AG08395 (cell line): ENCODE measurements around the gene NDST4.

Source experiments
- DNase-seq: peaks from one replicate; pipeline ENCODE4 v3.0.0; 2012; ENCODE audit warnings: mixed read lengths, low spot score

Gene NDST4

DNA sequence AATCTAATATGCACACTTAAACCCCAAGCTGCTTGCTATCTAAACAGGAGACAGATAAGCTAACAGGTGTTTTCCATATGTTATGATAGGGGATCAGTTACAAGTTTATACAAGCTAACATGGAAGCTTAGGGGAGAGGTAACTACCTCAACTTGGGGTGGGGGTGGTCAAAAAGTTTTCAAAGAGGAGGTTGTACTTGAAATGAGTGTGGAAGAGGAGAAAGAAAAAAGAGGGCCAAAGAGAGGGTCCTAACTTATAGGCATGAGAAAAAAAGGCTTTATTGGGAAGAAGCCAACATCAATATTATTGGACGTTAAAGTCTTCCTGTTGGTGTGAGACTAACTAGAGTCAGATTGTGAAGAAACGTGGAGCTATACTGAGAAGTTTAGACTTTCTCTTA, 205.9 kb downstream of the NDST4 start:
- DNase-seq: no peak

DNA sequence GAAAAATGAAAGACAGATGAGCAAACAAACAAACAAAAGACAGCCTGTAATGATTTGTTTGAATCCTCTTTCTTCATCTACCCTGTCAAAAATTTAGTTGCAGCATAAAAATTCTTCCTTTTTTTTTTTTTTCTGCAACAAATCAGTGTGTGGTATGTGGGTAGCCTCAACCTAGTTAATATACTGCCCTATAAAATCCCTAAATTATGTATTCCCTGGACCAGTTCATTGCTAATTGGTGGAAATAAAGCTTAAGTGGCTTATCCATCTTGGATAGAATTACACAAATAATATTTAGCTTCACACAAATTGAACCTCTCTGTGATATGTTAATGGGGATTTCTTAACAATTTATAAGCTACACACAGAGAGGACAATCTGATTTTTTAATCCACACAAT, 208.4 kb downstream of the NDST4 start:
- no peak for DNase-seq

DNA sequence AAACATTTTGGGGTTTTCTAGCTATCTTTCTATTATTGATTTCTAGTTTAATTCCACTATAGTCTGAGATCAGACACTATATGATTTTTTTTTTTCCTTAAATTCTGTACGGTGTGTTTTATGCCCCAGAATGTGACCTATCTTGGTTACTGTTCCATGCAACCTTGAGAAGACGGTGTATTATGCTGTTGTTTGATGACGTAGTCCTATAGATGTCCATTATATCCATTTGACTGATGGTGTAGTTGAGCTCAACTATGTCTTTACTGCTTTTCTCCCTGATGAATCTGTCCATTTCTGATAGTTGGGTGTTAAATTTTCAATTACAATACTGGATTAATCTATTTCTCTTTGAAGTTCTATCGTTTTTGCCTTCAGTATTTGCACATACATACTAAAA, 212.5 kb downstream of the NDST4 start:
- no peak for DNase-seq

DNA sequence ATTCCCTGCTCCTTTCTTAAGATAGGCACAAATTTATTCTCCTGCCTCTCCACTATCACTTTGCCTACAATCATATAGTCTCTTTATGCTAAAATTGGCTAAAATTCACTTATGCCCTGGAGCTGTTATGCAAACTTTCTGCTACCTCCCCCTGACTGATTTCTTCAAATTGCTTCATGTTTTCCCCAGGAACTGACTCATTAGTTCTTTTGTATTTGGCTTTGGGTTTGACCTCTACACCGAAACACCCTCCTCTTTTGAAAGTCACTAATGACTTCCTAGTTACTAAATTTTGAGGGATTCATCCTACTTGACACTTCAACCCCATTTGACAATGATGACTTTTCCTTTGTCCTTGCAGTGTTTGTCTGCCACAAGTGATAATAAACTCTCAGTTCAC, 222.6 kb downstream of the NDST4 start:
- no peak for DNase-seq

DNA sequence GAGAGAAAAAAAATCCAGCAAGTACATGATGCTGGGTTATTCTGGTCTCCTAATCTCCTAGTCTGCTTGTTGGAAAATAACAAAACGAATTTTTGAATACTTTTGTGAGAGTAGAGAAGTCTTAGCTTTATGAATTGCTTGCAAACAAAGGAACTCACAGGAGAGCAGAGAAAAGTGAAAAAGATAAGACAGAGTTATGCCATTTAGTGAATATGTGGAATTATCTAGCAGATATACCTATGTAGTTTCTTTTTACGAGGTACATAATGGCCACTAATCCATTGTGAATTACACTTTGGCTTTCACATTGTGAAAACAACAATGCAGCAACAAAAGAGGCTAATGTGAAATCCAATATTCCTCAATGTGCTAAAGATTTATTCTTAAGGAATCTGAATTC, 226.7 kb downstream of the NDST4 start:
- no peak for DNase-seq

DNA sequence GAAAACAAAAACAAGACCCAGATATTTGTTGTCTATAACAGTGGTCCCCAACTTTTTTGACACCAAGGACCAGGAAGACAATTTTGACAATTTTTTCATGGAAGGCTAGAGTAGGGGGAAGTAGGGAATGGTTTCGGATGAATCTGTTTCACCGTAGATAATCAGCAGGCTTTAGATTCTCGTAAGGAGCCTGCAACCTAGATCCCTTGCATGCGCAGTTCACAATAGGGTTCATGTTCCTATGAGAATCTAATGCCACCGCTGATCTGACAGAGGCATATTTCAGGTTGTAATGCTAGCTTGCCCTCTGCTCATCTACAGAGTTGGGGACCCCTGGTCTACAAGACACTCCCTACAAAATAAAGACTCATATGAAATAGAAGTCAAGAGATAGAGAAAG, 229.8 kb downstream of the NDST4 start:
- no peak for DNase-seq

DNA sequence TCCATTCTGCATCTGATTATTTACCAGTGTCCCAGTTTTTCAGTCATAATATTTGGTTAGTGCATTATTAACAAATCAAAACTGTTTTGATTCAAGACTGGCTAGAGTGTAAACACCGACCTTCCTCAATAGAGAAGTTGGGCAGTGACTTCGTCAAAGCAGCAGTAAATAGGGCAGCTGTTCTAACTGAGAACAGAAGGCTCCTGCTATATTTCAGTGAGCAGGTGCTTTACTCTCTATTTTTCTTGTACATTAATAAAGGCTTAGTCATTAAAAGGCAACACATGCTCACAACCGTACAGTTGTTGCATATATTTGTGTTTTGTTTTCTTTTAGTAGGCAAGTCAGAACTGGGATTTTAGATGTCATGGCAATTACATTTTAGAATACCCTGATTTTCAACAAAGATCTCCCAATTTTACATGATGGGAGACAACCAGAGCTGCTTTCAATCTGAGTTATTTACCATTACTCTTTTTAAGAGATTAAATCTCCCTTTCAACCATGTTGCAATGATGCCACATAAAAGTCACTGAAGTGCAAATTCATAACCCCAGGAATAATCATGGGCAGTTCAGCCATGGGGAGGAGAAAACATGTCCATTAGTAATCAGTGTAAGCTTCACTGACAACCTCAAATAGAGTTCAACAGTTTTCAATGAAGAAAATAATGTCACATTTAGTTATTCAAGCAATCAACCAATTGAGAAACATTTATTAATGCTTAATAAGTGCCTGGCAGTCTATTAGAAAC, 233.3 kb downstream of the NDST4 start:
- no peak for DNase-seq

DNA sequence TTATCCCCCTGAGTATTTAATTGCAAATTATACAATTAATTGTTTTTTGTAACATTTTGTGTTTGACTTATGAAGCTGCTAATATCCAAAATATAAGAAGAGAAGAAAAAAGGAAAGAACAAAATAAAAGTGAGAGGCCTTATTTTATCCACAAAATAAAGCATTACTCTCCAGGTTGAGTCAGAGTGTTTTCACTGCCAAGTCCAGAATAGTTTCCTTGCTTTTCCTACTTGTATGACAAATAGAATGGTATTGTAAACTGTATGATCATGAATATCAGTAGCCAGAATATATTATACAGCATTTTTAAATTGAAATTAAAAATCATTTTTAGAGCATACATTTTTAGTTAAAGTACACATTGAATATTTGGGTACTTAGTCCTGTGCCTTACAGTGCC, 237.8 kb downstream of the NDST4 start:
- DNase-seq: no peak

DNA sequence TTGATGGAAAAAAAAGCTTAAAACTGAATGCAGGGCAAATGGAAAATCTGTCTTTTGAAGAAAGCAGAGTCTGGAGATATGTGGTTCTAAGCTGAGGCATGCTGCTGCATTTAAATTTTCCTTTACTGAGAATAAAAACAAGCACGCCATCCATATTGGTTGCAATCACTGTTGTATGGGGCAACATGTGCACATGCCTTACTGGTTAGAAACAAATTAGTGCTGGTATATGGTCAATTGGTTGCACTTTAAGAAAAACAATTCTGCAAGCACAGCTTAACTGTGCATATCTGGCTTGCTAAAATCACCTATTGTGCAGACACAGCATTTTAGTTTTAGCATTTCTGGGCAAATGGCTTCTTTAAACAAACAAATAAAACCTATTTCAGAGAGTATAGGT, 239.1 kb downstream of the NDST4 start:
- DNase-seq: no peak

DNA sequence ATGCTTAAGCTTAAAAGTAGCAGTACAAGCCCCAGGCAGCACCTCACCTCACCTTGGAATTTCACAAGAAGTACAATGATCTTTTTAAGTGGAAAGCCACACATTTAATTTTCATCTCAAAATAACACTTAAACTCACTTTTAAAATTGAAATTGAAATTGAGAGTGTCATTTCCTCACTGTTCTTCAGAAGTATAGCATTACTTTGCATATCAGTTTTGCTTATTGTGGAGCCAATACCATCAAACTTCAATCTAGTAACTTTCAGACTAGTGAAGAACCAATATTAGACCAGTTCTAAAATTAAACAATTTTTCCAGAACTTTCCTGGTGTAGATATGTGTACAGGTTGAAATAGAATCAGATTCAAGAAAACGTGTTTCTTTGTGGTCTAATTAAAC, 242.4 kb downstream of the NDST4 start:
- DNase-seq: no peak

DNA sequence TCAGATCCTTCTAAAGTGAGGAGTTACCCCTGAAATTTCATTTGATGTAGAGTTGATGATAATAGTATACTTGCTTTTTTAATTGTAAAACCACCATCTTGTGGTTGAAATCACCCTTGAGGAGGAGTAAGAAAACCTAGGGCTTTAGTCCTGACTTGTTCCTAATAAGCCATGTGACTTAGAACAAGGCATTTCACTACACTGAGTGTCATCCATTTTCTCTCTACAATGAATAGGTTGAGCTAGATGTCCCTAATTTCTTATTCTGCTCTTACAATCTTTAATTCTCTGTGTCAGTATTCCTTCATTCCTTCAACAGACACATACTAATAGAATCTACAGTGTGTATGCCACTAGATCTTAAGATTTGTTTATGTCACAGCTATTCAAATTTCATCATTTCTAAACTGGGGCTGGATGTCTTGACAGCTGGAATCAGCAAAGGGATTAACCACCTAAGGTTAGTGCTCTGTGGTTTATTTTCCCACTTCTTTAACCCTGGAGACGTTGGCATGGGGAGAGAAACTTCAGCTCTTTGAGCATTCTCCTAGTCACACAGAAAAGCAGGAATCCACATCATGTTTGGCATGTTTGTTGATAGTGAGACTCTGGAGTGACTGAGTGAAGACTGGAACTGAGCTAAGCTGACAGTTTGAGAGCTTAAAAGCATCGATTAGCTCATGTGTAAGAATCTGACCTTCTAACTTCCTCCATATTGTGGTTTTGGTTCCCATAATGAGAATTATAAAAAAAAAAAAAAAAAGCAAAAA, 246.3 kb downstream of the NDST4 start:
- no peak for DNase-seq

DNA sequence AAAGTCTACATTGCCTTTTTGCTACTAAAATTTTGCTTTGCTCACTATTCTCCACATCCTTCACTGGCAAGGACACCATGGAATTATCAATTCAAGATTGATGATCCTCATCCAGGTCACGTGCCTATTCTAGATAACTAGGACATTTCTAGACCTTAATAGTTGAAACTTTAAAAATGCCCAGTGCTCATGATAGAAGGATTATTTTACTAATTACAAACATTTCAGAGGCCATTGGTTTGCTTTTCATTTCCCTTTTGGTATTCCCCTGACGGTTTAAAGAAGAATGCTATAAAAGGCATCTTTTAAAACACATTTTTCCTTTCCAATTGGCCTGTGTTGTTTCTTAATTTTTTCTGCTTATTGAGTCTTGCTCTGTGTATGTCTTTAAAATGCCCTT, 249.4 kb downstream of the NDST4 start:
- no peak for DNase-seq

DNA sequence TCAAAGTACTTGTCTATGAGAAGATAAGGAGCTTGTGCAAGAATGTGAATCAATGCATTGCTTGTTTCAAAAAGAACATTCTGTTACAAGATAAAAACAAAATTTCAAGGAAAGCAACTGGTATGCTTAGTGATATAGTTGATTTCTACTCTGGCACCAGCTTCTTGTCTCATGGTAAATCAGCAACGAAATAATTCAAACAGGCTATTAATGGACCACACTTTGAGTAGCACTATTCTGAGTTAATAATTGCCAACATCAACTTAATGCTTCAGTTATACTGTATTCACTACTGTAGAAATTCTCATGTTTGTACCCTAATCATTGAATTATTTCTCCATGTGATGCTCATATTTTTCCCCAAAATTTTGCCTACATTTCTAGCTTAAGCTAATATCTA, 252.6 kb downstream of the NDST4 start:
- DNase-seq: no peak

DNA sequence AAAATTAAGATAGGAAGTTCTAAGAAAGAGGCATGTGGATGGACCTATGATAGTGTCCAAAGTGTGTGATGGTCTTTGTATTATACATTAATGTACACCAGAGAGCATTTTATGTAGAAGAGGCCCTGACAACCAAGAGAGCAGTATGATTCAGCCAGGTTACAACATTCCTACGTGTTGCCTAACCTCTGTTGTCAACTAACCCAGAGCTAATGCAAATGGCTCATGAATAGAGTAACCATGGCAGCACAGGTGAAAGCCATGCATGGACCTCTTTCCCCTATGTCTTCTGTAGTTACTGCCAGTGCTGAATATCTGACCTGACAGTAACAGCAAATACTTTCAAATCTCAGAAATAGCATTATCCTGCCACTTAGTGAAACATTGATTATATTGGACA, 255.6 kb downstream of the NDST4 start:
- DNase-seq: no peak

DNA sequence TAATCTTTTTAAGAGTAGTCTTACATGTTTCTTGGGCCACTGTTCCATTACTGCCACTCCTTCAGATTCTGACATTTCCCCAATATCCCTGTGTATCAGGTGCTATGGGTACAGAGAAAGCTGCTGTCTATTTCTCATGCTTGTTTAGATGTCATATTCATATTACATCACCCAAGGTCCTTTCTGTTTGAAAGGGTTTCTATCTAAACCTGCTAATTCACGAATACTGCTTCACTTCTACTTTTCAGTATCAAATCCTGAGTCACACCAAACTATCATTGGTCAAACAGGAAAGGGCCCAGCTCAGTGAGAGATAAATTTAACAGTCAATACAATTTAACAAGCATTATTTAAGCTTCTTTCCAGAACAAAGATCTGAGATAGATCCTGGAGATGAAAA, 273.4 kb downstream of the NDST4 start:
- DNase-seq: no peak

DNA sequence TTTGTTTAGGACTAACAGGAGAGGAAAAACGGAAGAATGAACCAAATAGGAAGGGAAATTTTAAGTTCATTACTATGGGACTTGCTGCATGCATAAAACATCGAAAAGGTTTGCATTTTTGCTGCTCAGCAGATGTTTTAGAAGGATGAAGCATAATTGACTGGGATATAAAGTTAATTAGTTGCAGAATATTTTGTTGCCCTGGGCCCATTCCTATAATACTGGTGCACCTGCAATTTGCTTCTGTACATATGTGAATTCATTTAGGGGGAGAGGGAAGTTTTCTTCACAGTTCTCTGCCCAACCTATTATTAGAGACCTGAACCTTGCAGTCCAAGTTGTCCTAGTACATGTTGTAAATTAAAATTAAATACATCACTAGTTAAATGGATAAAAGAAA, 282.8 kb downstream of the NDST4 start:
- DNase-seq: no peak

DNA sequence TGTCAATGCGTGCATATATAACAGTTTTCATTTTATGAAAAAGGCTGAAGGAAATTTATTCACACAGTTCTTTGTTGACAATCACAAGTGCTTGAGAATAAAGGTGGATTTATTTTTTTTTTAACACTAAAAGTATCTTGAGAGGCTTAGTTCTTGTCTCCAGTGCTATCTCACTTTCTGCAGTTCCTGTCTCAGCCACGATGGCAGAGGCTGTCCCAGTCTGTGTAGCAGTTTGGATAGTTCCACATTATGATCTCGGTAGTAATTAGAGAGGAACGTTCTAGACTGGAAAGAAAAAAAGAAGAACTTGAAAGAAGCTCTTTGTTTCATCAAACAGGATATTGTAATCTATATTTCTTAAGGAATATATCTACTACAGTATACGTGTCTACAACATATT, 285.8 kb downstream of the NDST4 start:
- DNase-seq: no peak

DNA sequence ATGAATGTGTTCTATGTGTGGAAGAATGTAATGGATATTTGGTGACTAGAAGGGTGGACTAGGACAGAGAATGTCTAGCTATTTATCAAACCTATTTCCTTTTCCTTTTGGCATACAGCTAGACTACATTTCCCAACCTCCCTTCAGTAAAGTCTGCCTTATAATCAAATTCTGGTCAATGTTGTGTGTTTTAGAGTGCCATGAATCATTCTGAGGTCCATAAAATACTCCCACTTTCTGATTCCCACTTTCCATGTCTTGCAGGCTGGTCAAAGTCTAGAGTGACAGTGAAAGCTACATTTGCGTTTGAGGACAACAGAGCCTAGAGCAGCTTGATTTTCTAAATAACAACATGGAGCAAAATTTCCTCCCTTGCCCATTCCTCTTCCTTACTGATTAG, 297.7 kb downstream of the NDST4 start:
- no peak for DNase-seq

DNA sequence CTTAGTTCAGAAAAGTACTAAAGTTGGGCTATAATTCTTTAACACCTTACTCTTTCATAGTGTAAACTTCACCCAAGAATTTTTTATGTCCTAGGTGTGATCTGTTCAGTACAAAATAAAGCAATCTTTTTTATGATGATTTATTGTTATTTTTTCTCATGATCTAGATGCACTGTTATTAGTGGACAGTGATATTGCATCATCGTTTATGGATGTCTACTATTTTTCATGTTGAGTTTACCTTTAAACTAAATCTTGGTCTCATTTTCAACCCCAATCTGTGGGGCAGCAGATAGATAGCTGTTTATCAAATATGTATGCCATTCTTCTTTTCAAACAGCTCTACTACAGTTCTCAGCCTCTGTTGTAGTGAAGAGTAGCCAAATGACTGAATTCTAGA, 299.5 kb downstream of the NDST4 start:
- DNase-seq: no peak

DNA sequence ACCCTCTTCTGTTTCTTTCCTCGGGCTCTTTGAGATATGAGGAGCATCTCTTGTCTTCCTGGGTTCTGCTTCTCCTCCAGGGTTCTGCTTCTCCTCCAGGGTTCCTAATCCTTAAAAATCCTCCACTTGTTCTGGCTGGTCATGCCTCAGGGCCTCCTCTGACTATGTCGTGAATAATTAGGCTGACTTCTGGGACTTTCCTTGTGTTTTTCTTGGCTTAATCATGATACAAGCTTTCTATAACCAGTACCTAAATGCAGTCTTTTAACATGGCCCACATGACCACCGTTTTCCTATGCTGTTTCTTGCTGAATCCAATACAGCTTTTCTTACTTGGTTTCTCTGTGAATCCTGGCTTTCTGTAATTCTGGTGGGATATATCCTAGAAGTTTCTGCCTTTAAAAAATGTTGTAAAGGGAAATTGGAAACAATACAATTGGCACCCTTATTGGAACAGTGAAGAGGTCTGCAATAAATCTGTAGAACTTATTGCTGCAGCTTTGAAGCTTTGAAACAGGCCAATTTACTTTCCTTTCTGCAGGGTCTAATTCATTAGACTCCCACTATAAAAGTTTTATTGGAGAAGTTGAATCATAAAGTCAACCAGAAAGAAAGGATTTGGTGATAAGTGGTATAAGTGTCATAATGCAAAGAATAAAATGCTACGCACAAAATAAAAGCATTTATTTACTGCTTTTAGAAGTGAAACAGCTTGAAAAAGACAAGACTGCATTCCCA, 301.7 kb downstream of the NDST4 start:
- no peak for DNase-seq

DNA sequence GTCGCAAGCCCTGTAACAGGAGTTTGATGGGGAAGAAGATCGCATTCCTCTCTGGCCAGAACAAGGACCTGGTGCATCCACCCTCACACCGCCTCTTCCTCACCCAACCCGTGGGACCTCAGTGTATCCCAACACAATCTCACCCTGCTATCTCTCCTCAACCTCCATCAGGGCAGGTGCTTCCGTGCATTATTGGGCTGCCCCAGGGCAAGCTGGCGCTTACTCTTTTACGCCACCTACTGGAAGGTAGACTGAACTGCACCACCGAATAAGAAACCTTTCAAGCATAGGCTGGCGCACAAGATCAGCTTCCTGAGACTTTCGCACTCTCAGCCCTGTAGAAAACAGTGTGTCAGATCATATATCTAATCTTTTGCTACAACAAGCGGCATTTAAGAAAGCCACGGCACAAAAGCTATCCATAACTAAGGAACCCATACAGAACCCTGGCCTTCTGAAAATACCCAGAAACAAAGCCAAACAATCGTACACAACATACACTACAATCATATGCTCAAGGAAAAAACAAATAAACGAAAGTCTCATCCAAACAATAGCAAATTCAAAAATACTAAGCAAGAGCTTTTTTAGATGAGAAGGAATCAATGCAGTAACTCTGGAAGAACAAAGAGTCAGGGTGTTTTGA, 305.5 kb downstream of the NDST4 start:
- DNase-seq: peak; percentile 25

DNA sequence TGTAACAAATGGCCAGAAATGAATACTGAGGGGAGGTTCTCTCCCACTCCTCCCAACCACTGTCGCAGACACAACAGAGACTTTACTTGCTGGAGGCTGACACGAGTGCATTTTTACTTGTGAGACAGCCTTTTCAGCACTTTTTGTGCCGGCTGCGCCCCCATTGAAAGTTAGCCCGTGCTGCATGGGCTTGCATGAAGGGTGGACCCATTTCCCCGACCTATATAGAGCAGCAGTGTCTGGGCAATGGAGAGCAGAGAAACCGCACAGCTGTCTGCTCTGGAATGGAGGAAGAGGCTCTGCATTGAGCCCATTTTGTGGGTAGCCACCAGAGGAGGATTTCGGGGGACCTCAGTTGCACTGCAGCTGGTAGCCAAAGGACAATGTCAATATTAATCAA, 306.1 kb downstream of the NDST4 start:
- DNase-seq: no peak

DNA sequence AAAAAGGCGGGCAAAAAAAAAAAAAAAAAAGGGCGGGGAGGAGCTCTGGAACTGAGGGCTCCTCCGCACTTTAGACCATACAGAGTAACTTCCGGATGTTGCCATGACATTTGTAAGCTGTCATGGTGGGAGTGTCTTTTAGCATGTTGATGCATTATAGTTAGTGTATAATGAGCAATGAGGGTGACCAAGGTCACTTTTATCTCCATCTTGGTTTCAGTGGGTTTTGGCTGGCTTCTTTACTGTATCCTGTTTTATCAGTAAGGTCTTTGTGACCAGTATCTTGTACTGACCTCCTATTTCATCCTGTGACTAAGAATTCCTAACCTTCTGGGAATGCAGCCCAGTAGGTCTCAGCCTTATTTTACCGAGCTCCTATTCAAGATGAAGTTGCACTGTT, 321.4 kb downstream of the NDST4 start:
- no peak for DNase-seq
